GM18867 (cell line): ENCODE results near the gene MED6.
A peak's percentile ranks its signal among the peaks of the same experiment; 100 is the strongest.

Source experiments
- ATAC-seq: cut with Tn5 transposase; IDR thresholded peaks from one replicate; pipeline ENCODE4 v1.9.1; 2021; ENCODE audit warnings: mild to moderate bottlenecking, moderate library complexity; ENCODE audit not compliant: unreplicated experiment

Gene MED6

DNA sequence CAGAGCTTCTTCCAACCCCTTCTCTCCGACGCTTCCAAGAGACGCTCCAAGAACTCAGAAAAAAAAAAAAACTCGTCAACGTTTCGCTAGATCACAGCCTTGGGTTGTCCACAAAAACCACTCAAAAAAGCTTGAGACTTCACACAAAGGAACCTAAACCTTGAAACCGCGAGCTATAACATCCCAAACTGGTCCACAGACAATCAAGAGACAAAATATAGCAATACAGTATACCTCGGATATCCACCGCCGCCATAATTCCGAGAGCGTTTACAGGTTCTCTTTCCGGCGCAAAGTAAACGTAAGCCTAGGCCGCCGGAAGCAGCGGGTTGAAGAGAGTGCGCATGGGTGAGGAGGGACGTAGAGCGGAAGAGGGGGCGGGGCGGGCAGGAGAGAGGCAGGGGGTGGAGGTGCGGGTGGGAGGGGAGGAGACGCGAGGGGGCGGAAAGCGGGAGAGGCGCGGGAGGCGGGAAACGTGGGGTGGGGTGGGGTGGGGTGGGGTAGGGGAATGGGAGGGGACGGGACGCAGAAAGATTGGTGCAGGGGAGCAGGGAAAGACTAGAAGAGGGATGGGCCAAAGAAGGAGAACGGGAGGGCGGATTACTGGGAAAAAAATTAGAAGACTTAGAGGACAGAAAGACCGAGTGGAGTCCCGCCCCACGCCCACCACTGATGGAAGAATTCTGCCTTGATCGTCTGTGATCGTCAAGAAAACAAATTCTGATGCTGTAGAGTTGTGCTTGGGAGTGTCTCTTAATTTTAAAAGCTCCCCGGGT, at the start of gene MED6:
Gene MED6, minus strand, starts transcription at position 274 of the 776 bp plus-strand sequence. Its CDS starts 18 bp downstream, at position 256.
- peak; percentile 91 for ATAC-seq

GRCh38 chr14:70649803-70650202, 49.3 kb upstream of the MED6 start:
- no peak for ATAC-seq

DNA sequence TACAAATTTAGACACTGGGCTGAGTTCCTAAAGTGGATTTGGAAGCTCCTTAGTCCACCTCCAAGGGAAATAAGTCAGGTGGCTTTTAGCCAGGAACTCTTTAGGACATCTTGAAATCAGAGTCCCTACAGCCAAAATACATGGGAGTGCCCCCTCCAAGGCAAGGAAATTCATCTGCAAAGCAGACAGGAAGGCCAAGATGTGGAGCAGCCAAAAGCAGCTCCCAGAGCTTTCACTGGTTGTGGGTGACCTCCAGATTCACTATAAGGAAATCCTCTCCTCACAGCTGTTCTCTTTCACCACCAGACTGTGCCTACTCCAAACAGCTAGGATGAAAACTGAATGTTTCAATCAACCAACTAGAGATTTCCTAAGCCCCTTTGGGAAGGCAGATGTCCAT, 47.9 kb upstream of the MED6 start:
- no peak for ATAC-seq

DNA sequence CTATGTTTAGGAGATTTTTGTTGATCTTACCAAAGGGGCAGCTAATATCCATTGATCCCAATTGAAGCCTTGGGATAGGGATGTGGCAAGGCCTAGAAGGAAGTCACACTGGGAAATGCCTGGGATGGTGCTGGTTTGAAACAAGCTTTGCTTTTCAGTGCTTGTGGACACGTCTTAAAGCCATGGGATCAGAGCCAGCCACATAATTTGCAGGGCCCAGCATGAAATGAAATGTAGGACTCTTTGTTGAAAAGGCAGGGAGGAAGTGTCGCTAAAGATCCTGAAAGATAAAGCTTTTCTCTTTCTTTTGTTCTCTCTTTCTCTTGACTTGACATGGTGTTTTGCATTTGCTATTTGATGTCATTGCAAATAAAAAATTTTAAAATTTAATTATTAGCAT, 46.2 kb upstream of the MED6 start:
- no peak for ATAC-seq

DNA sequence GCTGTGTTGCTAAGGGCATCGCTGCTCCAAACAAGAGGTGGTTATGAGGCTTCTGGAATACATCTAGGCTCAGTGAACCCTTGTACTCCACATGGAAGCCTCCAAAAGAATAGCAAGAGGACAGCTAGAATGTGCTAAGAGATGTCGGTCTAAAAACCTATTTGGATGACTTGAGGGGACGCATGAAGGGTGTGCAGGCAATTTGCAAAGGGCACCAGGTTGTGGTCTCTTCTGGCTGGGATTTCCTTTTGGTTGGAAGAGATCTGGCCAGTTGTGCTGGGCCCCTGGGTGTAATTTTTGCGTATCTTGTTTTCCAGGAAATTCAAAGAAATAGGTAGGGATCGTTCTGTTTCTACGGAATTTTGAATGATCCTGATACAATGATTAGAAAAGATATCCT, 45.4 kb upstream of the MED6 start:
- ATAC-seq, result no peak

- ATAC-seq, result no peak
Measured at GRCh38 chr14:70643967-70644366, 43.5 kb upstream of the MED6 start.

DNA sequence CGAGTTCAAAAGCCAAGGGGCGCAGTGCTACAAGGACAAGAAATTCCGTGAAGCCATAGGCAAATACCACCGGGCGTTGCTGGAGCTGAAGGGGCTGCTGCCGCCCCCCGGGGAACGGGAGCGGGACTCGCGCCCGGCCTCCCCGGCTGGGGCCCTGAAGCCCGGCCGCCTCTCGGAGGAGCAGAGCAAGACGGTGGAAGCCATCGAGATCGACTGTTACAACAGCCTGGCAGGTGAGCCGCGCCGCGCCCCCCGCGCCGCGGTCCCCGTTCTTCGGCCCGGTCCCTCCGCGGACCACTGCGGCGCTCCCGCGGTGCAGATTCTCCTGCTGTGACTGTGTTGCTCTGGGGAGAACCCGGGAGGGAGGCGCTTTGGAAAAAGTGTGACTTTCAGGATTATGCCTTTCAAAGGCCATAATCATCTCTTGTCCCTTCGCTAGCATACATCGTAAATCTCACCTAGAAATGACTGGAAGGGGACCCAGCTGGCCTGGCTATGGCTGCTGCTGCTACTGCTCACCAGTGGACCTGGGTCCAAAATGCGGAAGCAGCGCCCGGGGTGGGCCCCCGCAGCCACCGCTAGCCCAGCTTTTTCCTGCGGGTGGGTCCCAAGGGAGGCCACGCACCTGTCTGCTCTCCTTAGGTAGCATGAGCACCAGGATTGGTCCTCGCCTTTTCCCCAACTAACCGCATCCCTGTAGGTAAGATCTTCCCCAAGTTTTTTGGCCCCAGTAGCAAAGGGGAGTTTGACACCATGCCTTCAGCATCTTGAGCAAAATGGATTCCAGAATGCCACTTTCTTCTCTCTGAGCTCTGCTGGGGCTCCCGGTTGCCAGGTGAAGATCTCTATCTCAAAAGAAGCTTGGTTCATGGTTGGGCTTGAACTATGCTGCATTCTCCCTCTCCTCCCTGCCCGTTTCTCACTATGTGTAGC, 42.1 kb upstream of the MED6 start:
- peak; percentile 33 for ATAC-seq

GRCh38 chr14:70641548-70642302, 41.3 kb upstream of the MED6 start, which contains the start of gene TTC9:
Gene TTC9, plus strand, starts transcription at chr14:70641916. Its CDS starts 214 bp downstream, at chr14:70642130.
- ATAC-seq, result peak; percentile 29

GRCh38 chr14:70640938-70641547, 40.6 kb upstream of the MED6 start:
- ATAC-seq, result peak; percentile 70

DNA sequence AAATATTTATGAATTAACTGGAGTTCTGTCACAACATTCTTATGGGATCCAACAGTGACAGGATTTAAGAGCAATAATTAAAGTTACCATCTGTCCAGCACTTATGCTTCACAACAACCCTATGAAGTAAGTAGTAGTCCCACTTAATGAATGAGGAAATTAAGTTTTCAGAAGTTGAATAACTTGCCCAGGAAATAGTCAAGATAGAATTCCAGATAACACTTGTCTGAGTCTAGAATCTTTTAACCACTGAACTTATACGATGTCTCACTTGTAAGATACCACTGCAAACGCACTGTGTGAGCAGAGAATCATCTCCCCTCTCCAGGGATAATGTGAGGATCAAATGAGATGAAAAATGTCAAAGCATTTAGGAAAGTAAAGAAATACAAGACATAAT, 38.0 kb upstream of the MED6 start:
- no peak for ATAC-seq

DNA sequence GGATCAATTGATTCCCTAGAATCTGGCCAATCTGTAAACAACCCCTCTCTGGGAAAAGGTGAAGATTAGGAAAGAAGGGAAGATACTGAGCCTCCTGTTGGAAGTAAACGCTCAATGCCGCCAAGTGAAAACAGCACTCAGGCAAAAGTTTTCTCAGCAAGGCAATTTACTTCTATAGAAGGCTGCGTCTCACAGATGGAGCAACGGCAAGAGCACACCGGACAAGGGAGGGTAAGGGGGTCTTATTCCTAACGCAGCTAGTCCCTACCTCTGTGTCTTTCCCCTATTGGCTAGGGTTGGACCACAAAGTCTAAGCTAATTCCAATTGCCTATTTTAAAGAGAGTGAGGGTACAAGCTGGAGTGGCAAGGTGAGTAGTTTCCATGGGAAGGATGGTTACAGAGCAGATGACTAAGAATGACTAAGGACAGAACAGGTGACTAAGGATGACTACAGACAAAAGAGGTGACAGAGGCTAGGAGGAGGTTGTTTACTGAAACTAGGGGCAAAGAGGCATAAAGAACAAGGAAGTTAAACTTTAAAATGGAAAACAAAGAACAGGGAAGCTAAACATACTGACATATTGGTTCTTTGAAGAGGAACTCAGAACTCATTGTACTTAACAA, 35.6 kb upstream of the MED6 start:
- ATAC-seq, result no peak

GRCh38 chr14:70631948-70632347, 31.5 kb upstream of the MED6 start:
- ATAC-seq, result no peak

GRCh38 chr14:70624972-70625371, 24.5 kb upstream of the MED6 start:
- no peak for ATAC-seq

DNA sequence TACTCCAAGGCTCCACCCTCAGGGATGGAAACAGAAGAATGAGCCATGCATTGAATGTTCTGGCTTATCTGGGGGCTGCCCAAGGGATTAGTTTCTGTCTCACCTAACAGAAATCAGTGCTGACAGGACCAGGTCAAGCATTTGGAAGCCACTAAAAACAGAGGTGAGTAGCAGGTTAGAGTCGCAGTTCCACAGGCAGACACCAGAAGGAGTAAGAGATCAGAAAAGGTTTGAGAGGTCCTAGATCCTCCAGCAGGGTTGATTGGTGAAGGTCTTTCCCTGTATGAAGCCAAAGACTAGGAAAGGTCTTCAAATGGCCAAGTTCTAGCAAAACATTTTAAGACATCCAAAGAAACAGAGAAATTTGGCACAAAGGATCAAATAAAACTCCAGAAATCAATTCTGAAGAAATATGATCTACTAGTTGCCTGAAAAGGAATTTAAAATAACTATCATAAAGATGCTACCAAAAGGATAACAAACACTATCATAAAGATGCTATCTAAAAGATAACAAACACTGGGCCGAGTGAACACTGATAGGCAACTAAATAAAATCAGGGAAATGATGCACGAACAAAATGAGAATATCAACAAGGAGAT, 21.8 kb upstream of the MED6 start:
- peak; percentile 64 for ATAC-seq

GRCh38 chr14:70619708-70620107, 19.3 kb upstream of the MED6 start:
- no peak for ATAC-seq

GRCh38 chr14:70618314-70618713, 17.9 kb upstream of the MED6 start:
- no peak for ATAC-seq

GRCh38 chr14:70616646-70617045, 16.2 kb upstream of the MED6 start:
- no peak for ATAC-seq

- no peak for ATAC-seq
Measured at GRCh38 chr14:70611216-70611615, 10.8 kb upstream of the MED6 start.

DNA sequence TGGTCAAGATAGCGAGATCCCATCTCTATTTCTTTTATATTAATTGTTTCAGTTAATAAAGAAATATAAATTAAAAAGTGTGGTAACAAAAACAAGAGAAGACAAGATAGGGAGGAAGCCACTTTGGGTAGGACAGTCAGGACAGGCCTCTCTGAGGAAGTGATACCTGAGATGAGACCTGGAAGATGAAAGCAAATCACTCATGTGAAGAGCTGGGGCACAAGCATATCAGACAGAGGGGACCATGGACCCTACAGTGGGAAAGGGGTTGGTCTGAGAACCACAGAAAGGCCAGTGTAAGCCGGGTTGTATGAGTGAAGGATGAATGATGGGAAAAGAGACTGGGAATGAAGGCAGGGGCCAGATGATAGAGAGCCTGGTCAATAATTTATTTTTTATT, 1.8 kb upstream of the MED6 start:
- ATAC-seq, result no peak

GRCh38 chr14:70601162-70601561, 707 bp upstream of the MED6 start:
- no peak for ATAC-seq
